DMS53 treated with DMSO at 0.1 percent for 48 hours (cell line): ENCODE results near the gene DAND5.

Experiments
- DNase-seq: peaks from one replicate; lab custom pipeline; 2025; ENCODE audit not compliant: unreplicated experiment; lab: John Stamatoyannopoulos, UW

The DAND5 gene

DNA sequence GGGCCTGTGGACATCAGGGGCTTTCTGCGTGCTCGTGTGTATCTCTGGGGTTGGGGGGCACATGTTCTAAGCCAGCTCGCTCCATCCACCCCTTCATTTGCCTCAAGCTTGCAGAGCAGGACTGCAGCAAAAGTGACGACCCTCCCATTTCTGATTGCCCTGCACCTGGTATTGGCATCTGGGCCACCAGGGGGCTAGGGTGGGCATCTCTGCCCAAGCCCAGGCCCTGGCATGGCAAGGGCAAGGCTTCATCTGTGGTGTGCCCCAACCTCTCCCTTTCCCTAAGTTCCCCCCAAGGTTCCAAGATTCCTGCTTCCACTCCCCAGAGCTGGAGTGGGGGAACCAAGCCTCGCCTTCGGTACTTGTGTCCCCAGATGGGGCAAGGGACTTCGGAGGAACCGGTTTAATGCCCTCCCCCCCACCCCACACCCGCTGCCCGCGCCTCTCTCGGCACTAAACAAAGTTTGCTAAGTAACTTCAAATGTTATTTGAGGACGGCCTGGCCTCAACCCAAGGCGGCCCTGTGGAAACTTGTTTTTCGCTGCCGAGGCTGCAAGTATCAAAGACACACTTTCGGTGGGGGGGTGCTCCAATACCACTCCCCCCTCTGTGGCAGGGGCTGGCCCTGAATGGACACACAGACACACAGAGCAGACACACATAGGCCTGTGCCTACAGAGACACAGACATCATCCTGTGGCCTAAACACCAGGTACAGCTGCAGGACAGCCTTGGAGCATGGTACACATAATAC, 38.1 kb downstream of the DAND5 start:
- DNase-seq: no peak

- no peak for DNase-seq
Measured at GRCh38 chr19:13008926-13009787, 39.8 kb downstream of the DAND5 start.

DNA sequence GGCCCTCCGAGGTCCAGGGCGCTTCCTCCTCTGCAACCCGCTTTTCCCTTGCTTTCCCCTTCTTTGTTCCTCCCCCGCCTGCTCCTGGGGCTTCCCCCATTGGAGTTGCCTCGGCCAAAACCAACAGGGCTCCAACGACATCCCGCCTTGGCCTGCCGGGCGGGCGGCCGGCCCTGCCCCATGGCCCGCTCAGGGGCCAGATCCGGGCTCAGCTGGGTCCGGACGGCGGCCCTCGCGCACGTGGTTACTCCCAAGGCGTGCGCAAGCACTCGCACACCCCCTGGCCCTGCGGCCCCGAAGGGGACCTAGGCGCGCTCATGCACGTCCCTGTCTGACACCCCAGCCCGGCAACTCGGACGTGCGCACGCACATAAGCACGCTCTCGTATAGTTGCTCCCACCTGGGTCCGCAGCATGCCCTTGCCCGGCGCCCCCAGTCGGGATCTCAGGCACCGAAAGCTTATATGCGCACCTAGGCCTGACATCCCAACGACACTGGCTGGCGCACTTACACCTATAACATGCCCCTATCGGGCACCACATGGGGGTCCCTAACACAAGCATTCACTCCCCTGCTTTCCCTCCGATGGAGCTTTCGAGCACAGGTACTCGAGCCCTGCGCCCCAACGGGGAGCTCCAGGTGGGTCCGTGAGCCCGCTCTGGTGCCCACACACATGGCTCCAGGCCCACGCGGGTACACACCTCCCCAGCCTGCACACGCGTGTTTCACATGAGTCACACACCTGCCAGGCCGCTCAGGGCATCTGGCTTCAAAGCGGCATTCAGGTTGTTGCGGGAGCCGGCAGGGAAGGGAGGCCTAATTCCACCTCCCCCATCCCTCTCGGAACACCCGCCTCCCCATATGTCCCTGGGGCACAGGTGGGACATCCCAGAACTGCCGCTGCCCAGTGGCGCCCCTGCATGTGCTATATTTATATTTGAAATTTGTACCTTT, 40.9 kb downstream of the DAND5 start:
- DNase-seq: no peak

GRCh38 chr19:13010992-13011652, 41.7 kb downstream of the DAND5 start:
- no peak for DNase-seq

- DNase-seq: no peak
Measured at GRCh38 chr19:13011653-13012389, 42.4 kb downstream of the DAND5 start.

GRCh38 chr19:13012390-13012689, 43.0 kb downstream of the DAND5 start:
- no peak for DNase-seq

GRCh38 chr19:13012690-13013608, 43.6 kb downstream of the DAND5 start:
- DNase-seq: no peak

DNA sequence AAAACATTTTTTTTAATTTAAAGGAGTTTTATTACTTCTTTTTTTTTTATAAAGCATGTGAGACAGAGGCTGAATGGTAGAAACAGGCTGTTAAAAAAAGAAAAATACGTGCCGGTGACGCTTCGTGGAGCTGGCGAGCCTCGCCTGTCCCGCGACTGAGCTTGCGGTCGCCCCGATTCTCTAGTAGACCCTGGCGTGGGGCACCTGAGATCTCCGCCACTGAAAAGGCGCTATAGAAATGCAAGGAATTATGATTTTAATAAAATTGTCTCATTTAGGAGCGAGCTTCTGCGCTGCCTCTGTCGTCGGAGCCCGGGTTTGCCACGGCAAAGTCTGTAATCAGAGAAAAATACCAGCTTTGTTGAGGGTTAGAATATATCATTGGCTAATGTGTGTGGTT, 44.3 kb downstream of the DAND5 start:
- no peak for DNase-seq

- no peak for DNase-seq
Measured at GRCh38 chr19:13014101-13014920, 44.9 kb downstream of the DAND5 start.

DNA sequence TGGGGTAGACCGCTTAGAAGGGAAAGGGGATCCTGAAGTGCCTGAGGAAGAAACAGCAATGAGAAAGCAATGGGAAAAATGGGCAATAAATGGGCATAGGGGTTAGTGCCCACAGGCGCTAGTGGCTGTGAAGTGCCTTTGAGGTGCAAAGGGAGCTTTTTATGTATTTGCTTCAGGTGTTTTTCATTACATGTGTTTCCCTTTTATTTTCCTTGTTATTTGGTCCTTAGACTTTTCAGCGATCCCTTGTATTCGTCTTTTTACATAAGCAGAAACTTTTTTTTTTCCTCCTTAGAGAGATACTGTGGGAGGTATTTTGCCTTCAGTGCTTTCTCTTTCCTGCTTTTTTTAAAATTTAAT, 45.5 kb downstream of the DAND5 start:
- no peak for DNase-seq

GRCh38 chr19:13015361-13016223, 46.2 kb downstream of the DAND5 start:
- no peak for DNase-seq

DNA sequence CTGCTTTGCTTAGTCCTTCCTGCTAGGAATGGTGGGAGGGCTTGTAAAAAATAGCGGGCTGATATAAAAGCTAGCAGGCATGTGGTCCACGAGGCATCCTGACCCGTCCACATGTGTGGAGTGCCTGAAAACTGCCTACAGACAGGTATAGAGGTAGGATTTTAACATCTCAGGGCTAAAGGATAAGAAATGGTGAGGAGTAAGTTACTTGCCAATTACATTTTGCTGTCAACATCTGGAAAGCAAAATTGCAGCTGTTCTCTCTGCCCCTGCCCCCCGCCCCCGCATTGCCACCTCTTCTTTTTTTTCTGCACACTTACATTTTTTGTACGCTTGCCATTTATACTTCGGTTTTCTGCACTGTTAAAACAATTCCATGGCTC, 46.9 kb downstream of the DAND5 start:
- DNase-seq: no peak

GRCh38 chr19:13016628-13017305, 47.4 kb downstream of the DAND5 start:
- no peak for DNase-seq

- DNase-seq: no peak
Measured at GRCh38 chr19:13017306-13018034, 48.1 kb downstream of the DAND5 start.

DNA sequence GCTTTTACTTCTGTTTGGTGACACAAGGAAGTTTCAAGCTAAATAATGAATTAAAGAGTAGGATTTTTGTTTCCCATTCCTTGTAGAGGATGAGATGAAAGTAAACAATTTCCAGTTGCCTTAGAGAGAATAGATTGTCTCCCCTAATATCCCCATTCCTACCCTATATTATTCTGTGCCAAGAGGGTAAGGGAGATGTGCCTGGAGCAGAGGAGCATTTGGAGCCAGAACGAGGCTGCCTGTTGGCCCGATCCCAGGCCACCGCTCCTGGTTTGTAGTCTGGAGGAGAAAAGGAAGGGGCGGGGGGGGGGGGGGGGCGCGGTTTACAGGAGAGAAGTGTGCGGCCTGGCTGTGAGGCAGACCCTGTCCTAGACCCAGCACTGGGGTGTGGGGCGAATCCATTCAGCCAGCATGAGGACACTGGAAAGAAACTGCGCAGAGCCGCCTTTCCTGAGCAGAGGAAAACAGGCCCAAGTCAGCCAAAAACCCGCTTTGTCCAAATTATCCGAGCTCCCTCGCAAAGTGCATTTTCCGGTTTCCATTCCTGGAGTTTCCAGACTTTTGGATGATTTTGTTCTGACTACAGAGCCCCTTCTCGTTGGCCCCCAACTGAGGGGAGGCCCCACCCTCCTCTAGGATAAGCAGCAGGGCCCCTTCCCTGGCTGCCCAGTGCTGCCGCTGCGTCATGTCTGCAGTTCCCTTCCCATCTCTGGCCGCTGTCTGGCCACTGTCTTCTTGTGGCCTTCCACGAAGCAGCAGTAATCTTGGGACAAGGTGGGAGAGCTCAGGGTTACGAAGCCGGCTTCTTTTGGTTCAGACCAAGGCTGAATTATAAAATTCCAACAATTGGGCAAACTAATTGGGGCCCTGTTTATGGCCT, 48.9 kb downstream of the DAND5 start:
- no peak for DNase-seq
